ENCODE results near the gene GHRH.

DNA sequence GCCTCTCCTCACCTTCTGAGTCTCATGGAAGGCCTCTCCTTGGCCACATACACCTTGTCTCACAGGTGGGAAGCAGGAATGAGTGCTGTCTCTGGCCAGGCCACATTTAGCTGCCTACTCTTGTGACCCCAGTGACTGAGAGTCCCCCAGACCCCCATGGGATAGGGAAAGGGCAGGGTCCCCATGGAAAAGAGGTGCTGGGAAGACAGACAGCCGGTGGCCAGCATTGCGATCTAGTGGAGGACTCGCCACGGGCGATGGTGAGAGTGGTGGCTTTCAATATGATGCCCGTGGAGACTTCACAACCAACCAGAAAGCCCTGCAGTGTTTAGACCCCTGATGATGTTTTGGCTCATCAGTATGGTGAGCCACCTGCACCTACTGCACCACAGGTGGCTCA, 47.7 kb upstream of the GHRH start:
- TF ChIP-seq CTCF (IDR thresholded peaks at IDR 0.05) (no peak), POLR2A (IDR thresholded peaks at IDR 0.05) (no peak)
